H1 (cell line): ENCODE measurements around the gene CPSF4. TPM values are rescaled to one million over a fixed set of nuclear protein-coding genes. Genes with fewer than 3 reads are reported as not detected.

Experiments used
- polyA plus RNA-seq, 7 experiments: library from polyadenylated mRNA; depleted of rRNA in 3 of 7; stranded (reverse) in 5 of 7; unstranded in 2 of 7; fragments of >200 nt in 5 of 7; fragments of 200-250 nt in 2 of 7; gene quantifications; 1 replicate in 5 of 7; 2 replicates in 1 of 7; 4 replicates in 1 of 7; pipeline versions ENCODE4 v1.2.1 to v1.2.3, GENCODE V29; 2011 to 2013; ENCODE audit warnings: missing spikeins in 2 of 7, mixed read lengths in 2 of 7
- total RNA-seq: library from RNA; stranded (reverse); fragmentation: NEBNext Ultra II Directional; extraction: Animal tissue kit (Norgen Biotek cat#: 25700); gene quantifications from 2 replicates; pipeline ENCODE4 v1.2.1, GENCODE V29; 2021

The CPSF4 gene
- total and polyA plus RNA-seq, 2 of the 8 experiments (the other 6 are each of a cell fraction or from before 2014, with no cell fraction given) = 77.5 to 103 TPM

Other genes starting within 250 kb of the CPSF4 start
- gene KPNA7, start 230.8 kb upstream of the CPSF4 start, total RNA-seq = not detected in 2 replicates
- not detected in 2 replicates for gene KPNA7, start 230.8 kb upstream of the CPSF4 start, polyA plus RNA-seq (2011; rRNA removed)
- gene MYH16, start 166.1 kb upstream of the CPSF4 start, total RNA-seq = not detected in 2 replicates
- not detected in 2 replicates for gene MYH16, start 166.1 kb upstream of the CPSF4 start, polyA plus RNA-seq (2011; rRNA removed)
- gene ARPC1A, start 113.0 kb upstream of the CPSF4 start, total RNA-seq = 147 and 155 TPM in 2 replicates
- 123 and 140 TPM in 2 replicates for gene ARPC1A, start 113.0 kb upstream of the CPSF4 start, polyA plus RNA-seq (2011; rRNA removed)
- gene ARPC1B, start 64.2 kb upstream of the CPSF4 start, total RNA-seq = 61.8 and 64.5 TPM in 2 replicates
- gene ARPC1B, start 64.2 kb upstream of the CPSF4 start, polyA plus RNA-seq (2011; rRNA removed) = 115 and 165 TPM in 2 replicates
- gene PDAP1, start 30.3 kb upstream of the CPSF4 start, total RNA-seq = 169 and 174 TPM in 2 replicates
- 26.6 and 37.1 TPM in 2 replicates for gene PDAP1, start 30.3 kb upstream of the CPSF4 start, polyA plus RNA-seq (2011; rRNA removed)
- 114 and 121 TPM in 2 replicates for gene BUD31, start 30.0 kb upstream of the CPSF4 start, total RNA-seq
- 46.7 and 72.0 TPM in 2 replicates for gene BUD31, start 30.0 kb upstream of the CPSF4 start, polyA plus RNA-seq (2011; rRNA removed)
- gene PTCD1, start 145 bp upstream of the CPSF4 start, total RNA-seq = 7.5 and 8.5 TPM in 2 replicates
- gene PTCD1, start 145 bp upstream of the CPSF4 start, polyA plus RNA-seq (2011; rRNA removed) = 7.6 and 9.6 TPM in 2 replicates
- 506 and 539 TPM in 2 replicates for gene ATP5MF, start 27.2 kb downstream of the CPSF4 start, total RNA-seq
- 2,240 and 4,362 TPM in 2 replicates for gene ATP5MF, start 27.2 kb downstream of the CPSF4 start, polyA plus RNA-seq (2011; rRNA removed)
- gene ZNF789, start 33.9 kb downstream of the CPSF4 start, total RNA-seq = 9.9 and 11.4 TPM in 2 replicates
- 9.4 and 12.5 TPM in 2 replicates for gene ZNF789, start 33.9 kb downstream of the CPSF4 start, polyA plus RNA-seq (2011; rRNA removed)
- gene ZNF394, start 61.3 kb downstream of the CPSF4 start, total RNA-seq = 19.3 and 24.0 TPM in 2 replicates
- gene ZNF394, start 61.3 kb downstream of the CPSF4 start, polyA plus RNA-seq (2011; rRNA removed) = 6.6 and 7.6 TPM in 2 replicates
- gene ZKSCAN5, start 65.7 kb downstream of the CPSF4 start, total RNA-seq = 12.9 and 13.5 TPM in 2 replicates
- gene ZKSCAN5, start 65.7 kb downstream of the CPSF4 start, polyA plus RNA-seq (2011; rRNA removed) = 4.3 and 5.3 TPM in 2 replicates
- 7.5 and 7.6 TPM in 2 replicates for gene FAM200A, start 113.2 kb downstream of the CPSF4 start, total RNA-seq
- gene FAM200A, start 113.2 kb downstream of the CPSF4 start, polyA plus RNA-seq (2011; rRNA removed) = 3.2 and 4.3 TPM in 2 replicates
- 36.7 and 37.8 TPM in 2 replicates for gene ZNF655, start 119.7 kb downstream of the CPSF4 start, total RNA-seq
- 27.1 and 30.7 TPM in 2 replicates for gene ZNF655, start 119.7 kb downstream of the CPSF4 start, polyA plus RNA-seq (2011; rRNA removed)
- not detected in 2 replicates for gene TMEM225B, start 159.3 kb downstream of the CPSF4 start, total RNA-seq
- gene TMEM225B, start 159.3 kb downstream of the CPSF4 start, polyA plus RNA-seq (2011; rRNA removed) = 0.63 and 0.68 TPM in 2 replicates
- gene ZSCAN25, start 178.0 kb downstream of the CPSF4 start, total RNA-seq = 16.5 and 18.6 TPM in 2 replicates
- gene ZSCAN25, start 178.0 kb downstream of the CPSF4 start, polyA plus RNA-seq (2011; rRNA removed) = 10.1 and 12.1 TPM in 2 replicates
- not detected in 2 replicates for gene CYP3A5, start 241.1 kb downstream of the CPSF4 start, total RNA-seq
- 0.06 TPM in 1 of 2 replicates, not detected in the other for gene CYP3A5, start 241.1 kb downstream of the CPSF4 start, polyA plus RNA-seq (2011; rRNA removed)